ENCODE results near the gene ANKH.
A peak's percentile ranks its signal among the peaks of the same experiment; 100 is the strongest.
"Not testable (repeated sequence)": the region's sequence is repeated elsewhere in the genome, so short reads cannot be mapped to it uniquely, and the experiment has no call there.

The ANKH gene

GRCh38 chr5:14882658-14883580 is 11.3 kb upstream of the ANKH start:
- no peak for DNase-seq

- no peak for DNase-seq
These were observed 10.2 kb upstream of the ANKH start for GRCh38 chr5:14881826-14882225.

- no peak for DNase-seq
These were observed 9.1 kb upstream of the ANKH start for GRCh38 chr5:14880688-14881087.

GRCh38 chr5:14879937-14880589 is 8.5 kb upstream of the ANKH start:
- no peak for DNase-seq

- DNase-seq: no peak
These were observed 7.8 kb upstream of the ANKH start for GRCh38 chr5:14879393-14879792.

GRCh38 chr5:14878192-14878591 is 6.6 kb upstream of the ANKH start:
- DNase-seq: not testable (repeated sequence)

GRCh38 chr5:14876095-14876494 is 4.5 kb upstream of the ANKH start:
- DNase-seq: no peak

GRCh38 chr5:14873790-14874189 is 2.2 kb upstream of the ANKH start:
- DNase-seq: no peak

- no peak for DNase-seq
These were observed 1.5 kb upstream of the ANKH start for GRCh38 chr5:14873093-14873492.

GRCh38 chr5:14872070-14872989 is 752 bp upstream of the ANKH start:
- DNase-seq: peak in 1 of 2 experiments; percentile 48

- DNase-seq: no peak
These were observed 1.0 kb downstream of the ANKH start for GRCh38 chr5:14870337-14871213.

GRCh38 chr5:14869668-14870164 is 1.9 kb downstream of the ANKH start:
- DNase-seq: no peak

- DNase-seq: no peak
These were observed 2.3 kb downstream of the ANKH start for GRCh38 chr5:14869233-14869632.

- no peak for DNase-seq
These were observed 2.8 kb downstream of the ANKH start for GRCh38 chr5:14868771-14869170.

- no peak for DNase-seq
These were observed 7.3 kb downstream of the ANKH start for GRCh38 chr5:14864181-14864812.

- DNase-seq: no peak
These were observed 8.5 kb downstream of the ANKH start for GRCh38 chr5:14863105-14863504.

GRCh38 chr5:14861123-14861765 is 10.3 kb downstream of the ANKH start:
- no peak for DNase-seq

- peak in 1 of 2 experiments; percentile 28 for DNase-seq
These were observed 11.6 kb downstream of the ANKH start for GRCh38 chr5:14859980-14860379.

- DNase-seq: no peak
These were observed 12.4 kb downstream of the ANKH start for GRCh38 chr5:14859150-14859549.

GRCh38 chr5:14855366-14855765 is 16.2 kb downstream of the ANKH start:
- DNase-seq: no peak

GRCh38 chr5:14854799-14855198 is 16.8 kb downstream of the ANKH start:
- DNase-seq: no peak

All from NCI-H446 (cell line).